Sciatic nerve (tissue), 2 donors: ENCODE measurements around the gene KLHL2. TPM values are rescaled to one million over a fixed set of nuclear protein-coding genes. Genes with fewer than 3 reads are reported as not detected.
"Not testable (repeated sequence)": the region's sequence is repeated elsewhere in the genome, so short reads cannot be mapped to it uniquely, and the experiment has no call there.

ENCODE experiments used
- ATAC-seq: fragments of 200-7000 bp; cut with Tn5 transposase; one replicate; pipeline ENCODE4 v1.9.1; 2020; ENCODE audit warnings: mild to moderate bottlenecking, moderate library complexity
- DNase-seq: peaks from one replicate; pipeline ENCODE4 v3.0.0-alpha.2; 2020; ENCODE audit warnings: low spot score
- intact Hi-C: fragments of 100-400 bp; cut with DNase I; formaldehyde crosslinking; loops from one replicate; pipeline ENCODE4 v1.14.2; 2022
- total RNA-seq: library from RNA; stranded (reverse); fragmentation: NEBNext Ultra II Directional; extraction: Animal tissue kit (Norgen Biotek cat#: 25700); gene quantifications from one replicate; pipeline ENCODE4 v1.2.1, GENCODE V29; 2021
- donor health status: DM: no; HTN: no; CAD: no.
- donor health status: DM: no; HTN: no; CAD: no.

The KLHL2 gene
- total RNA-seq, 1 donor from 2014 or later, result 30.8 TPM

DNA sequence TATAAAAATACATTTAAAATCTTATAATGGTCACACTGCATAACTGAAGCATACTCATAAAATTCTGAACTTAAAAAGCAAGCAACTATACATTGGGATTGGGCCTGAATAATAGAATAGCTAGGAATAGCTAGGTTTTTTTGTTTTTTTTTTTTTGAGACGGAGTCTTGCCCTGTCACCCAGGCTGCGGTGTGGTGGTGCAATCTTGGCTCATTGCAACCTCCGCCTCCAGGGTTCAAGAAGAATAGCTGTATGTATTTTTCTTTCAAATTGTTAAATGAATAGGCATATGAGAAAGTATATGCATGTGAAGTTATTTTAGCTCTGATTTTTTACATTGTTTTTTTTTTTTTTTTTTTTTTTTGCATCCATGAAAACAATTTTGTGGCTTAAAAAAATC, 56.1 kb downstream of the KLHL2 start:
- DNase-seq, ATAC-seq, intact Hi-C loops: not testable (repeated sequence)

DNA sequence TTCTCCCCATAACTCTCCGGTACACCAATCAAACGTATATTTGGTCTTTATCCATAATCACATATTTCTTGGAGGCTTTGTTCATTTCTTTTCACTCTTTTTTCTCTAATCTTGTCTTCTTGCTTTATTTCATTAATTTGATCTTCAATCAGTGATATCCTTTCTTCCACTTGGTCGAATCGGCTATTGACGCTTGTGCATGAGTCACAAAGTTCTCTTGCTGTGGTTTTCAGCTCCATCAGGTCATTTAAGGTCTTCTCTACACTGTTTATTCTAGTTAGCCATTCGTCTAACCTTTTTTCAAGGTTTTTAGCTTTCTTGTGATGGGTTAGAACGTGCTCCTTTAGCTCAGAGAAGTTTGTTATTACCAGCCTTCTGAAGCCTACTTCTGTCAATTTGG, 62.6 kb downstream of the KLHL2 start:
- ATAC-seq, DNase-seq, intact Hi-C loops: not testable (repeated sequence)

- intact Hi-C loops, DNase-seq, ATAC-seq: not testable (repeated sequence)
Measured at GRCh38 chr4:165273443-165273842, 66.1 kb downstream of the KLHL2 start.

DNA sequence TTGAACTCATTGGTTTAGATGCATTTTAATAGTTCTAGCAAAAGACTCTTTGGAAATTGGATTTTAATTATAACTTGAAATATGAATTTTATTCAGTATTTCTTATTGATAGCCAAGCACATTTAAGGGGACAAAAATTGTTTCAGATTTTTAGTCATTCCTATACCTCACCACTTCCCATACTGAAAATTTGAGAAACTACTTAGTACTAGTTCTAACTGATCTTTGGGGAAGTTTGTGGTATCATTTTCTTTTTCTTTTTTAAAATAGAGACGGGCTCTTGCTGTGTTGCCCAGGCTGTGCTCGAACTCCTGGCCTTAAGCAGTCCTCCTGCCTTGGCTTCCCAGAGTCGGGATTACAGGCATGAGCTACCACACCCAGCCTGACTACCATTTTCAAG, 68.0 kb downstream of the KLHL2 start:
- ATAC-seq, intact Hi-C loops, DNase-seq: not testable (repeated sequence)

GRCh38 chr4:165279531-165279930, 72.2 kb downstream of the KLHL2 start:
- DNase-seq, intact Hi-C loops, ATAC-seq: not testable (repeated sequence)

DNA sequence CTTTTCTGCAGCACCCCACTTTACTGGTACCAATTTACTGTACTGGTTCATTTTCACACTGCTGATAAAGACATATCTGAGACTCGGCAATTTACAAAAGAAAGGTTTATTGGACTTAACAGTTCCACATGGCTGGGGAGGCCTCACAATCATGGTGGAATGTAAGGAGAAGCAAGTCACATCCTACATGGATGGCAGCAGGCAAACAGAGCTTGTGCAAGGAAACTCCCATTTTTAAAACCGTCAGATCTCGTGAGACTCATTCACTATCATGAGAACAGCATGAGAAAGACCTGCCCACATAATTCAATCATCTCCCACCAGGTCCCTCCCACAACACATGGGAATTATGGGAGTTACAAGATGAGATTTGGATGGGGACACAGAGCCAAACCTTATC, 77.3 kb downstream of the KLHL2 start:
- intact Hi-C loops, DNase-seq, ATAC-seq: not testable (repeated sequence)

GRCh38 chr4:165286619-165287340, 79.4 kb downstream of the KLHL2 start:
- DNase-seq, ATAC-seq, intact Hi-C loops: not testable (repeated sequence)

DNA sequence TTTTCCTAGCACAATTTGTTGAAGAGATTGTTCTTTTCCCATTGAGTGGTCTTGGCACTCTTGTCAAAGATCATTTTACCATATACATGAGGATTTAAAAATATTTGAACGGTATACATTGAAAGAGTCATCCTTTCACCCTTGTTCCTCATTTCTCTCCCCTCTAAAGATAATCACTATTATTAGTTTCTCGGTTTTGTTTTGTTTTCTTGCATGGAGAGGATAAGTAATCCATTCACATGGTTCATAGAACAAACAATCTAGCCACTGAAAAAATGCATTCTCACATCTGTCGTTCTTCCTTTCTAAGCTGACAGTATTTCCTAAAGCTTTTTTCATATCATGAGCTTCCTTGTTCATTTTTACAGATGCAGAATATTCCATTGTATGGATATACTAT, 80.9 kb downstream of the KLHL2 start:
- no peak for ATAC-seq
- DNase-seq, result no peak
- intact Hi-C loops, result no loop called here

GRCh38 chr4:165288639-165289422, 81.5 kb downstream of the KLHL2 start:
- DNase-seq (no peak), ATAC-seq (peak; percentile 38)
- intact Hi-C loops, result no loop called here

- ATAC-seq, result no peak
- intact Hi-C loops, result no loop called here
- DNase-seq, result no peak
Measured at GRCh38 chr4:165289423-165289785, 82.0 kb downstream of the KLHL2 start.

DNA sequence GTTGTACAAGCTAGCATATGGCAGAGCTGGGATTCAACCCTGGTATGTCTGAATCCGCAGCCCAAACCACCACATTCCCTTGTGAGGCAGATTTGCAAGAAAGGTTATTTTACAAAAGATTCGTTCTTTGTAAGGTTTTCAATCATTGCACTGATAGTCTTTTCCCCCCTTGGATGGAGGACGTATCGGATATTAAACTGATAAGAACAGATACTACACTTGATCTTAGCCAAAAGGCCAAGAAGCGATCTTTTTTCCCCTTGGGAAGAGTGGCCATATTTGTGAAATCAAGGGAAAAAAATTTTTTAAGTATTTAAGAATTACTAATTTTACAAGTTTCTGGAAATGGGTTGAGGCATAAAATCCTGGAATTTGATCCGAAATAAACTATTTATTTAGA, 85.7 kb downstream of the KLHL2 start:
- no peak for DNase-seq
- ATAC-seq, result no peak
- intact Hi-C loops, result no loop called here

DNA sequence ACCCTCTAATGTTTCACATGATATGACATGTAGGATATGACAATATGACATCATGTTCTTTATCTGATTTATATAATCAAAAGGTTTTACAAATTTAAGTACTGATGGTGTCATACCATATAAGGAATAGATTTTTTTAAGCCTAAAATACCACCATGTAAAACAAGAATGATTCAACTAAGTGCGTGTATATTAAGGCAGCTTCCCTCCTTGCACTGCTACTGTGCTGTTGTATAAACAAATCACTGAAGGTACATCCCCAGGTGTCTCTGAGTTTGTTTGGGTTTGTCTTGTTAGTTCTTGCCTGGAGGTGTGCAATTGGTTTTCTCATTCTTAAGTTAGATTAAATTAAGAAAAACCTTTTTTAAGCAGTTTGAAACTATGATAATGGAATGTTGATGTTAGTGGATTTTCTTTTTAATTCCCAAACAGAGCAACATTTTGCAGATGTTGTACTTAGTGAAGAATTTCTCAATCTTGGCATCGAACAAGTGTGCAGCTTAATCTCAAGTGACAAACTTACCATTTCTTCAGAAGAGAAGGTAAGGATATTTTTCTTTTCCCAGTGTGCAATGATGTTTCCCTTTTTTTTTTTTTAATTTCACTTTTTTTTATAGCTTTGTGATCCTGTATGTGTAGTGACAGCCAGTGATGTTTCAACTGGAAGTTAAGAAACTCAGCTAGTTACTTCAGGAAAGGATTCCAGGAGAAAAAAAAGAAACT, 86.7 kb downstream of the KLHL2 start:
- ATAC-seq, result peak; percentile 57
- intact Hi-C loops, result no loop called here

GRCh38 chr4:165294907-165295306, 87.5 kb downstream of the KLHL2 start:
- ATAC-seq (peak; percentile 60), DNase-seq (no peak)
- intact Hi-C loops, result no loop called here

More for the DNA sequence above, 86.7 kb downstream of the KLHL2 start:
- no peak for DNase-seq

DNA sequence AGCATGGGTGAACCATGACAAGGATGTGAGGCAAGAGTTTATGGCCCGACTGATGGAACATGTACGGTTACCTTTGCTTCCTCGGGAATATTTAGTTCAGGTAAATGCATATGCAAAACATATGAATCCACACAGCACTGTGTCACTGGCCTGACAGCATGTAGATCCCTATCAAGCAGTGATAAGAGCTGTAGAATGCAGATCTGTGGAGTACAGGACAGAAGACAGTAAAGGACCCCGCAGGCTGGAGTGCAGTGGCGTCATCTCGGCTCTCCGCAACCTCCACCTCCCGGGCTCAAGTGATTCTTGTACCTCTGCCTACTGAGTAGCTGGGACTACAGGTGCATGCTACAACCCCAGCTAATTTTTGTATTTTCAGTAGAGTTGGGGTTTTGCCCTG, 90.3 kb downstream of the KLHL2 start:
- no peak for ATAC-seq
- no peak for DNase-seq
- intact Hi-C loops, result no loop called here

- no peak for DNase-seq
- intact Hi-C loops, result no loop called here
- ATAC-seq, result no peak
Measured at GRCh38 chr4:165299399-165300060, 92.2 kb downstream of the KLHL2 start.

DNA sequence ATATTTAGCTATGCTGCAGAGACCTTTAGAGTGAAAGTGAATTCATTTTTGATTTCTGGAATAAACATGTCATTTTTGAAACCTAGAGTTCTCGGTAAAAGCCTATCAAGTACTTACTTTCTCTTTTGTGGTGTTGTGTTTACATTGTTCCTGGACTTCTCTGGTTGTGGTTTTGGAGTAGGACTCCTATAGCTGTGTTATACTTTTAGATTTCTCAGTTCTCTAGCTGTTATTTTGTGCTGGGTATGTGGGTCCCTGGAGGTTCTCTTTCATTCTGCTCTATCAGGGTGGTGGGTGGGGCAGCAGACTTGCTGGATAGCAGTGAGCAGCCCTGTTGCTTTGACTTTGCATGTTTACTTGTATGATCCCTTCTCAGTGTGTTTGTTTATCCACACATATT, 94.5 kb downstream of the KLHL2 start:
- intact Hi-C loops, result no loop called here
- DNase-seq, result no peak
- ATAC-seq, result peak; percentile 51

- DNase-seq, result no peak
- intact Hi-C loops, result no loop called here
- ATAC-seq, result no peak
Measured at GRCh38 chr4:165302658-165303057, 95.3 kb downstream of the KLHL2 start.

DNA sequence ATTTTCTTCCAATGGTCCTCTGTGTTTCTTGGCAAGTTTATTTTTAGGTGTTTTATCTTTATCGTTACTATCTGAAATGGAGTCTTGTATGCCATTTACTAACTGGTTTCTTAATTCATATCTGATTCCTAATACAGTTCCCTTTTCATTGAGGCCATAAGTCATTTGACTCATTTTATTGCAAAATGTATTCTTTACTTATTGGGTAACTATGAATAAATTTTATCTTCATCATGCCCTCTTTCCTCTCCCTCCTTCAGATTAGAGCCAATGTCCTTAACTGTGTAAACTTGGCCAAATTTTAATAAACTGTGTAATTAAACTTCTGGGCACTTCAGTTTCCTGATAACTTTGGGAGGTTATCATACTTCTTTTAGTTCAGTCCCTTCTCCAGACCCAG, 100.8 kb downstream of the KLHL2 start:
- no peak for ATAC-seq

DNA sequence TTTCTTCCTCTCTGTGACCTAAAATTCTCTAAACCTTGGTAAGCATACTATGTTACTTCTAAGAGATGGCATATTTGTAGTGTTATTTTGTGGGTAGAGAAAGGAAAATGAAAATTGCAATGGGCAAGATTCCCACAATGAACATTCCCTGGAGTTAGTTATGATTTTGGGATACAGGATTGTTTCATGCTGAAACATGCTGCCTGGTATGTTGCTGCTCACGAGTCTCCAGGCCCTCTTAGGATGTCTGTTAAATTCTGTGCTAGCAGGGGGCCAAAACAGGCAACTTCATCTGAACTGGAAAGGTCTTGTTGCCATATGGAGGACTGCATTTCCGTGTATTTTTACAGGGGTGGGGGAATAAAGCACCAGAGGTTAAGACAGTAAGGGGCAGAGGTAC, 101.2 kb downstream of the KLHL2 start:
- intact Hi-C loops, result no loop called here
- ATAC-seq, result no peak
- no peak for DNase-seq

More for the DNA sequence above, 100.8 kb downstream of the KLHL2 start:
- intact Hi-C loops, result no loop called here
- DNase-seq, result no peak
